ENCODE results near the gene KISS1R.

DNA sequence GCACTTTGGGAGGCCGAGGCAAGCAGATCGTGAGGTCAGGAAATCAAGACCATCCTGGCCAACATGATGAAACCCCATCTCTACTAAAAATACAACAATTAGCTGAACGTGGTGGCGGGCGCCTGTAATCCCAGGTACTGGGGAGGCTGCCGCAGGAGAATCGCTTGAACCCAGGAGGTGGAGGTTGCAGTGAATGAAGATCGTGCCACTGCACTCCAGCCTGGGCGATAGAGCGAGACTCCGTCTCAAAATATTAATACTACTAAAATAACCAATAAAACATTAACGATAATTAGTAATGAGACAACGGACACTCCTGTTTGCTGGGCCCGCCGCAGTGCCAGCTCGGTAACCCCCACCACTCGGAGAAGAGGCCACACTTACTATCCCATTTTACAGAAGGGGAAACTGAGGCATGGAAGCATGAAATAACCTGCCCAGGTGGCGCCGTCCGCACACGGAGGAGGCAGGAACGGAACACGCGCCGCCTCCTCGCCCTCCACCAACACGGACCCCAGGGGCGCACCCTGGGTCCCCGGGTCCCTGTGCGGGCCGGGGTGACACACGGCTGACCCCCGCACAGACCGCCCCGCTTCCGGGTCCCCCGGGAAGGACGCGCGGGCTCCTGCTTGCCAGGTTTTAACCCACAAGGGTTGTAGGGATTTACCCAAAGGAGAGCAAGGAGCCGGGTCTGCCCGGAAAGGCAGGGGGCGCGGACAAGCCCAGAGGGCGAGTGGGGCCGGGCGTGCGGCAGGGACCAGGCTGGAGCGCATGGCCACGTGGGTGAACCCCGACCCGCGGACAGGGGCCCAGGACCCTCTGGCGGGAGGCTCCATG is 5.7 kb upstream of the KISS1R start:
- TF ChIP-seq, protein P1, sequence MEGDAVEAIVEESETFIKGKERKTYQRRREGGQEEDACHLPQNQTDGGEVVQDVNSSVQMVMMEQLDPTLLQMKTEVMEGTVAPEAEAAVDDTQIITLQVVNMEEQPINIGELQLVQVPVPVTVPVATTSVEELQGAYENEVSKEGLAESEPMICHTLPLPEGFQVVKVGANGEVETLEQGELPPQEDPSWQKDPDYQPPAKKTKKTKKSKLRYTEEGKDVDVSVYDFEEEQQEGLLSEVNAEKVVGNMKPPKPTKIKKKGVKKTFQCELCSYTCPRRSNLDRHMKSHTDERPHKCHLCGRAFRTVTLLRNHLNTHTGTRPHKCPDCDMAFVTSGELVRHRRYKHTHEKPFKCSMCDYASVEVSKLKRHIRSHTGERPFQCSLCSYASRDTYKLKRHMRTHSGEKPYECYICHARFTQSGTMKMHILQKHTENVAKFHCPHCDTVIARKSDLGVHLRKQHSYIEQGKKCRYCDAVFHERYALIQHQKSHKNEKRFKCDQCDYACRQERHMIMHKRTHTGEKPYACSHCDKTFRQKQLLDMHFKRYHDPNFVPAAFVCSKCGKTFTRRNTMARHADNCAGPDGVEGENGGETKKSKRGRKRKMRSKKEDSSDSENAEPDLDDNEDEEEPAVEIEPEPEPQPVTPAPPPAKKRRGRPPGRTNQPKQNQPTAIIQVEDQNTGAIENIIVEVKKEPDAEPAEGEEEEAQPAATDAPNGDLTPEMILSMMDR (optimal IDR thresholded peaks at IDR 0.05 in 1 of 3, IDR thresholded peaks at IDR 0.05 in 1 of 3, conservative IDR thresholded peaks at IDR 0.05 in 1 of 3; ENCODE audit: extremely low read depth in 1 of 3, insufficient read depth in 2 of 3, low read length in 3 of 3): no peak
- TF ChIP-seq EZH2 (IDR thresholded peaks at IDR 0.05; ENCODE audit: low read length): no peak
